ENCODE data around the gene CAMK1.

Gene CAMK1

GRCh38 chr3:9767418-9767817 is 2.3 kb downstream of the CAMK1 start:
- Histone ChIP-seq H2AFZ (no peak overlapping the region), H3K79me2 (no peaks in the 10 kb centered on the region), H3K27me3 (ENCODE audit: control insufficient read depth, insufficient read depth, low read length) (no peaks in the 10 kb centered on the region), H3K9me3 (ENCODE audit: control insufficient read depth, low read length) (no peaks in the 10 kb centered on the region), H3K4me3 (ENCODE audit: low read depth, low read length) (no peak overlapping the region), H3K27ac (peak overlapping the region; percentile 22), H3K36me3 (ENCODE audit: control insufficient read depth, insufficient read depth, low read length) (no peaks in the 10 kb centered on the region), H3K4me1 (peaks cover 13% of the 10 kb centered on the region), H3K4me2 (ENCODE audit: low read length) (no peak overlapping the region), H3K9ac (no peak overlapping the region)
- TF ChIP-seq CTCF (IDR thresholded peaks at IDR 0.05): no peak

- Histone ChIP-seq H2AFZ (no peak overlapping the region), H3K4me2 (ENCODE audit: low read length) (no peak overlapping the region), H3K4me3 (ENCODE audit: low read depth, low read length) (no peak overlapping the region), H3K4me1 (peaks cover 13% of the 10 kb centered on the region), H3K36me3 (ENCODE audit: control insufficient read depth, insufficient read depth, low read length) (no peaks in the 10 kb centered on the region), H3K79me2 (no peaks in the 10 kb centered on the region), H3K9me3 (ENCODE audit: control insufficient read depth, low read length) (no peaks in the 10 kb centered on the region), H3K9ac (no peak overlapping the region), H3K27me3 (ENCODE audit: control insufficient read depth, insufficient read depth, low read length) (no peaks in the 10 kb centered on the region), H3K27ac (no peak overlapping the region)
- no peak for TF ChIP-seq CTCF (IDR thresholded peaks at IDR 0.05)
These were observed 3.9 kb downstream of the CAMK1 start for GRCh38 chr3:9765865-9766264.

GRCh38 chr3:9762871-9763270 is 6.9 kb downstream of the CAMK1 start:
- Histone ChIP-seq H3K79me2 (no peaks in the 10 kb centered on the region), H3K27ac (no peak overlapping the region), H3K36me3 (ENCODE audit: control insufficient read depth, insufficient read depth, low read length) (no peaks in the 10 kb centered on the region), H2AFZ (no peak overlapping the region), H3K4me1 (no peaks in the 10 kb centered on the region), H3K9ac (no peak overlapping the region), H3K4me2 (ENCODE audit: low read length) (no peak overlapping the region), H3K4me3 (ENCODE audit: low read depth, low read length) (no peak overlapping the region), H3K27me3 (ENCODE audit: control insufficient read depth, insufficient read depth, low read length) (no peaks in the 10 kb centered on the region), H3K9me3 (ENCODE audit: control insufficient read depth, low read length) (no peaks in the 10 kb centered on the region)
- no peak for TF ChIP-seq CTCF (IDR thresholded peaks at IDR 0.05)

- TF ChIP-seq CTCF (IDR thresholded peaks at IDR 0.05): no peak
- Histone ChIP-seq H3K9me3 (ENCODE audit: control insufficient read depth, low read length) (no peaks in the 10 kb centered on the region), H3K36me3 (ENCODE audit: control insufficient read depth, insufficient read depth, low read length) (no peaks in the 10 kb centered on the region), H3K4me3 (ENCODE audit: low read depth, low read length) (no peak overlapping the region), H3K4me2 (ENCODE audit: low read length) (no peak overlapping the region), H3K4me1 (no peaks in the 10 kb centered on the region), H3K27me3 (ENCODE audit: control insufficient read depth, insufficient read depth, low read length) (no peaks in the 10 kb centered on the region), H2AFZ (no peak overlapping the region), H3K9ac (no peak overlapping the region), H3K27ac (no peak overlapping the region), H3K79me2 (no peaks in the 10 kb centered on the region)
These were observed 7.8 kb downstream of the CAMK1 start for GRCh38 chr3:9761919-9762318.

GRCh38 chr3:9760779-9761505 is 8.8 kb downstream of the CAMK1 start:
- H3K36me3 ChIP-seq (ENCODE audit: control insufficient read depth, insufficient read depth, low read length): no peaks in the 10 kb centered on the region
- TF ChIP-seq CTCF (IDR thresholded peaks at IDR 0.05): no peak

More at GRCh38 chr3:9760779-9761505, 8.8 kb downstream of the CAMK1 start:
- Histone ChIP-seq H3K4me2 (ENCODE audit: low read length) (no peak overlapping the region), H2AFZ (no peak overlapping the region), H3K27ac (no peak overlapping the region), H3K9me3 (ENCODE audit: control insufficient read depth, low read length) (no peaks in the 10 kb centered on the region), H3K27me3 (ENCODE audit: control insufficient read depth, insufficient read depth, low read length) (no peaks in the 10 kb centered on the region), H3K4me3 (ENCODE audit: low read depth, low read length) (no peak overlapping the region), H3K79me2 (no peaks in the 10 kb centered on the region), H3K4me1 (no peaks in the 10 kb centered on the region), H3K9ac (no peak overlapping the region)

Measured in parathyroid adenoma (tissue), 2 donors.